K562 (cell line): ENCODE results near the gene AGPAT3. TPM values are rescaled to one million over a fixed set of nuclear protein-coding genes. Genes with fewer than 3 reads are reported as not detected.

Source experiments
- BACH1 ChIP-seq: fragments of 200-800 bp; sonication (Bioruptor generic); IDR thresholded peaks from 2 replicates; pipeline ENCODE4 v1.6.1; 2016; ENCODE audit warnings: missing genetic modification characterization, missing compliant biosample characterization
- BCL6 ChIP-seq: fragments of 250-450 bp; sonication (Bioruptor Pico); IDR thresholded peaks from 2 replicates; pipeline ENCODE4 v1.4.0; 2020
- KAT8 ChIP-seq: fragments of 450-650 bp; IDR thresholded peaks from 2 replicates; pipeline ENCODE4 v1.6.1; 2016; ENCODE audit warnings: low read depth, mild to moderate bottlenecking
- KLF16 ChIP-seq: IDR thresholded peaks from 2 replicates; pipeline ENCODE4 v1.6.1; 2016; ENCODE audit warnings: antibody characterized with exemption
- RREB1 ChIP-seq: fragments of 250-450 bp; sonication (Bioruptor Pico); IDR thresholded peaks from 2 replicates; pipeline ENCODE4 v1.4.0; 2020
- SAFB2 ChIP-seq: fragments of 200-400 bp; formaldehyde crosslinking; IDR thresholded peaks from 2 replicates; pipeline ENCODE4 v1.6.1; 2018; ENCODE audit warnings: borderline replicate concordance, low read length, low read depth, moderate library complexity; ENCODE audit not compliant: severe bottlenecking
- SMAD4 ChIP-seq: fragments of 250-450 bp; sonication (Bioruptor Pico); conservative IDR thresholded peaks from 2 replicates; pipeline ENCODE4 v1.8.0; 2021; ENCODE audit warnings: inconsistent platforms, mild to moderate bottlenecking, moderate library complexity
- TFE3 ChIP-seq: fragments of 450-650 bp; formaldehyde crosslinking; IDR thresholded peaks from 2 replicates; pipeline ENCODE4 v1.4.0; 2020; ENCODE audit warnings: mild to moderate bottlenecking, mixed read lengths
- ZNF165 ChIP-seq: fragments of 250-450 bp; sonication (Bioruptor Pico); IDR thresholded peaks from 2 replicates; pipeline ENCODE4 v1.4.0; 2020; ENCODE audit warnings: borderline replicate concordance
- ZNF263 ChIP-seq: sonication (generic); formaldehyde crosslinking; IDR thresholded peaks from 2 replicates; pipeline ENCODE4 v1.8.0; 2022; ENCODE audit warnings: mild to moderate bottlenecking, missing genetic modification reagents, borderline replicate concordance
- ZNF717 ChIP-seq: fragments of 250-450 bp; sonication (Bioruptor Pico); IDR thresholded peaks from 2 replicates; pipeline ENCODE4 v1.5.0; 2021
- ZNF77 ChIP-seq: fragments of 250-450 bp; sonication (Bioruptor Pico); IDR thresholded peaks from 2 replicates; pipeline ENCODE4 v1.5.0; 2020
- polyA plus RNA-seq, 8 experiments: library from polyadenylated mRNA; depleted of rRNA in 4 of 8; stranded (reverse) in 5 of 8; unstranded in 3 of 8; fragments of >200 nt; fragmentation: Nextera tagmentation in 2 of 8; fragmentation: Illumina TruSeq in 1 of 8; extraction: Ambion mirVana in 2 of 8; extraction: Trizol in 1 of 8; gene quantifications; 2 replicates each; pipeline versions ENCODE4 v1.2.1 to v1.2.3, GENCODE V29; 2011 to 2014; ENCODE audit warnings: inconsistent platforms in 1 of 8, missing spikeins in 1 of 8
- total RNA-seq, 7 experiments: library from RNA; depleted of rRNA in 6 of 7; stranded (reverse); fragments of >200 nt in 6 of 7; fragmentation: Illumina TruSeq in 2 of 7; extraction: Trizol in 2 of 7; gene quantifications; 2 replicates each; pipeline versions ENCODE4 v1.2.1 to v1.2.3, GENCODE V29; 2011 to 2021; ENCODE audit warnings: low replicate concordance in 1 of 7
- TF ChIP-seq, protein P1 (sequence below): fragments of 450-650 bp; IDR thresholded peaks from 2 replicates; pipeline ENCODE4 v1.6.1; 2014; ENCODE audit warnings: low read depth, mild to moderate bottlenecking, moderate library complexity, borderline replicate concordance
- TF ChIP-seq, protein P2 (sequence below): fragments of 450-650 bp; IDR thresholded peaks from 2 replicates; pipeline ENCODE4 v1.6.1; 2016; ENCODE audit warnings: mild to moderate bottlenecking
- TF ChIP-seq, protein P3 (sequence below): fragments of 250-450 bp; sonication (Bioruptor Pico); IDR thresholded peaks from 2 replicates; pipeline ENCODE4 v1.4.0; 2020; ENCODE audit warnings: mild to moderate bottlenecking

The AGPAT3 gene
- total and polyA plus RNA-seq, 9 of the 15 experiments (the other 6 are each of a cell fraction or from before 2014, with no cell fraction given): 1.5 to 88.4 (median 35.7) TPM

DNA sequence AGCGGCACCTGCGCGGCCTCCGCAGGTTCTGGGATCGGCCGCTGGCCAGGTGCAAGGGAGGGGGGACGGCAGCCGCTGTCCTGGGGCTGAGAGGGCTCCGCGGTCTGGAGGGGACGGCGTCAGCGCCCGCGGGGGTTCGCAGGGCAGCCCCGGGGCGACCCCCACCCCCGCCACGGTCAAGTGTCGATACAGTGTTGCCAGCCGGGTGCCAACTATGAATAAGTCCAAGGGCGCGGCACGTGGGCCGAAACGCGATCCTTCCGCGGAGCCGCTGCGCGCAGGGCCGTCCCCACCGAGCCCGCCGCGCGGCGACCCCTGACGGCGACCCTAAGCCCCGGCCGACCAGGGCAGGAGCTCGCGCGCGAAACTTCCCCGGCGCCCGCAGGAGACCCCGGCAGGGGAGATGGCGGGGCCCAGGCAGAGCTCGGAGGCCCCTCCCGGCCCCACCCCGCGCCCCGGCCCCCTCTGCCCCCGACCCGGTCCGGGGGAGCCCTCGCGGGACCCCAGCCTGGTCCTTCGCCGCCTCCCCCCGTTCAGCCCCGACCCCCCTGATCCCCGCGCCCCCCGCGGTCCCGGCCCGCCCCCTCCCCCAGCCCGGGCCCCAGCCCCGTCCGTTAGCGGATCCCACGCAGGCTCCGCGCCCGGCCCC, 586 bp upstream of the AGPAT3 start (continued):
- no peak for TF ChIP-seq RREB1 (CRISPR knock-in tag)
- TF ChIP-seq TFE3 (CRISPR knock-in tag): no peak
- TF ChIP-seq, protein P1, sequence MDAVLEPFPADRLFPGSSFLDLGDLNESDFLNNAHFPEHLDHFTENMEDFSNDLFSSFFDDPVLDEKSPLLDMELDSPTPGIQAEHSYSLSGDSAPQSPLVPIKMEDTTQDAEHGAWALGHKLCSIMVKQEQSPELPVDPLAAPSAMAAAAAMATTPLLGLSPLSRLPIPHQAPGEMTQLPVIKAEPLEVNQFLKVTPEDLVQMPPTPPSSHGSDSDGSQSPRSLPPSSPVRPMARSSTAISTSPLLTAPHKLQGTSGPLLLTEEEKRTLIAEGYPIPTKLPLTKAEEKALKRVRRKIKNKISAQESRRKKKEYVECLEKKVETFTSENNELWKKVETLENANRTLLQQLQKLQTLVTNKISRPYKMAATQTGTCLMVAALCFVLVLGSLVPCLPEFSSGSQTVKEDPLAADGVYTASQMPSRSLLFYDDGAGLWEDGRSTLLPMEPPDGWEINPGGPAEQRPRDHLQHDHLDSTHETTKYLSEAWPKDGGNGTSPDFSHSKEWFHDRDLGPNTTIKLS: 0 out of 2 replicates have a peak, but pooled peaks have one; percentile 49
- no peak for TF ChIP-seq ZNF165 (CRISPR knock-in tag)
- peak; percentile 68; the same call in 1 of the 2 replicates for TF ChIP-seq SMAD4
- TF ChIP-seq SAFB2: no peak
- TF ChIP-seq KLF16: no peak
- no peak for TF ChIP-seq KAT8
- TF ChIP-seq BCL6 (CRISPR knock-in tag): no peak
- TF ChIP-seq ZNF263 (CRISPR knock-in tag): peak; percentile 38; the same call in 1 of the 2 replicates
- no peak for TF ChIP-seq ZNF77 (CRISPR knock-in tag)
- TF ChIP-seq ZNF717 (CRISPR knock-in tag): no peak
- TF ChIP-seq, protein P2, sequence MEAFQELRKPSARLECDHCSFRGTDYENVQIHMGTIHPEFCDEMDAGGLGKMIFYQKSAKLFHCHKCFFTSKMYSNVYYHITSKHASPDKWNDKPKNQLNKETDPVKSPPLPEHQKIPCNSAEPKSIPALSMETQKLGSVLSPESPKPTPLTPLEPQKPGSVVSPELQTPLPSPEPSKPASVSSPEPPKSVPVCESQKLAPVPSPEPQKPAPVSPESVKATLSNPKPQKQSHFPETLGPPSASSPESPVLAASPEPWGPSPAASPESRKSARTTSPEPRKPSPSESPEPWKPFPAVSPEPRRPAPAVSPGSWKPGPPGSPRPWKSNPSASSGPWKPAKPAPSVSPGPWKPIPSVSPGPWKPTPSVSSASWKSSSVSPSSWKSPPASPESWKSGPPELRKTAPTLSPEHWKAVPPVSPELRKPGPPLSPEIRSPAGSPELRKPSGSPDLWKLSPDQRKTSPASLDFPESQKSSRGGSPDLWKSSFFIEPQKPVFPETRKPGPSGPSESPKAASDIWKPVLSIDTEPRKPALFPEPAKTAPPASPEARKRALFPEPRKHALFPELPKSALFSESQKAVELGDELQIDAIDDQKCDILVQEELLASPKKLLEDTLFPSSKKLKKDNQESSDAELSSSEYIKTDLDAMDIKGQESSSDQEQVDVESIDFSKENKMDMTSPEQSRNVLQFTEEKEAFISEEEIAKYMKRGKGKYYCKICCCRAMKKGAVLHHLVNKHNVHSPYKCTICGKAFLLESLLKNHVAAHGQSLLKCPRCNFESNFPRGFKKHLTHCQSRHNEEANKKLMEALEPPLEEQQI: no peak
- TF ChIP-seq BACH1 (tag): no peak
- TF ChIP-seq, protein P3, sequence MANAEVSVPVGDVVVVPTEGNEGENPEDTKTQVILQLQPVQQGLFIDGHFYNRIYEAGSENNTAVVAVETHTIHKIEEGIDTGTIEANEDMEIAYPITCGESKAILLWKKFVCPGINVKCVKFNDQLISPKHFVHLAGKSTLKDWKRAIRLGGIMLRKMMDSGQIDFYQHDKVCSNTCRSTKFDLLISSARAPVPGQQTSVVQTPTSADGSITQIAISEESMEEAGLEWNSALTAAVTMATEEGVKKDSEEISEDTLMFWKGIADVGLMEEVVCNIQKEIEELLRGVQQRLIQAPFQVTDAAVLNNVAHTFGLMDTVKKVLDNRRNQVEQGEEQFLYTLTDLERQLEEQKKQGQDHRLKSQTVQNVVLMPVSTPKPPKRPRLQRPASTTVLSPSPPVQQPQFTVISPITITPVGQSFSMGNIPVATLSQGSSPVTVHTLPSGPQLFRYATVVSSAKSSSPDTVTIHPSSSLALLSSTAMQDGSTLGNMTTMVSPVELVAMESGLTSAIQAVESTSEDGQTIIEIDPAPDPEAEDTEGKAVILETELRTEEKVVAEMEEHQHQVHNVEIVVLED (CRISPR knock-in tag): no peak
